Astrocyte (in vitro differentiated cells and primary cell): ENCODE data around the gene TSFM. TPM values are rescaled to one million over a fixed set of nuclear protein-coding genes. Genes with fewer than 3 reads are reported as not detected.

Experiments used
- DNase-seq: peaks from one replicate; pipeline ENCODE4 v3.0.0-alpha.2; 2010; ENCODE audit warnings: low read depth
- FAIRE-seq: peaks from 2 replicates; lab custom pipeline; 2011; peaks lifted over from hg19 to GRCh38; lab: Jason Lieb, UNC
- H2AFZ ChIP-seq: 2 replicates; pipeline ENCODE4 v1.6.0; 2012; ENCODE audit warnings: low read depth, low read length, inconsistent platforms
- H3K27ac ChIP-seq: 2 replicates; pipeline ENCODE4 v1.5.1; 2011; ENCODE audit warnings: low read depth, low read length, inconsistent platforms
- H3K27me3 ChIP-seq: 2 replicates; pipeline ENCODE4 v1.6.0; 2011; ENCODE audit warnings: low read length, inconsistent platforms; ENCODE audit not compliant: insufficient read depth
- H3K36me3 ChIP-seq: 2 replicates; pipeline ENCODE4 v1.5.1; 2011; ENCODE audit warnings: low read length, inconsistent platforms; ENCODE audit not compliant: insufficient read depth
- H3K4me1 ChIP-seq: 2 replicates; pipeline ENCODE4 v1.5.1; 2011; ENCODE audit warnings: low read length, inconsistent platforms; ENCODE audit not compliant: insufficient read depth
- H3K4me2 ChIP-seq: 2 replicates; pipeline ENCODE4 v1.6.0; 2012; ENCODE audit warnings: low read length, inconsistent platforms
- H3K4me3 ChIP-seq: 2 replicates; pipeline ENCODE4 v1.5.1; 2011; ENCODE audit warnings: low read depth, mild to moderate bottlenecking, low read length, inconsistent platforms; ENCODE audit not compliant: insufficient read depth
- H3K79me2 ChIP-seq: 2 replicates; pipeline ENCODE4 v1.6.0; 2012; ENCODE audit warnings: mild to moderate bottlenecking, low read length, inconsistent platforms; ENCODE audit not compliant: insufficient read depth
- H3K9ac ChIP-seq: 2 replicates; pipeline ENCODE4 v1.6.0; 2012; ENCODE audit warnings: mild to moderate bottlenecking, low read length, inconsistent platforms
- H3K9me3 ChIP-seq: 2 replicates; pipeline ENCODE4 v1.5.1; 2012; ENCODE audit warnings: low read depth, mild to moderate bottlenecking, low read length, inconsistent platforms; ENCODE audit not compliant: insufficient read depth
- H4K20me1 ChIP-seq: 2 replicates; pipeline ENCODE4 v1.6.0; 2012; ENCODE audit warnings: low read length, inconsistent platforms; ENCODE audit not compliant: insufficient read depth
- H3K27ac Mint-ChIP-seq: one replicate; pipeline ENCODE4 v1.8.0; 2021; ENCODE audit warnings: mild to moderate bottlenecking, mixed read lengths; ENCODE audit not compliant: unreplicated experiment
- H3K27me3 Mint-ChIP-seq: one replicate; pipeline ENCODE4 v1.8.0; 2021; ENCODE audit warnings: low read depth, mixed read lengths; ENCODE audit not compliant: unreplicated experiment
- H3K36me3 Mint-ChIP-seq: one replicate; pipeline ENCODE4 v1.8.0; 2021; ENCODE audit warnings: low read depth, mixed read lengths; ENCODE audit not compliant: unreplicated experiment
- H3K4me1 Mint-ChIP-seq: one replicate; pipeline ENCODE4 v1.8.0; 2021; ENCODE audit warnings: low read depth, mixed read lengths; ENCODE audit not compliant: unreplicated experiment
- H3K4me3 Mint-ChIP-seq: one replicate; pipeline ENCODE4 v1.8.0; 2021; ENCODE audit warnings: mild to moderate bottlenecking, moderate library complexity, mixed read lengths; ENCODE audit not compliant: unreplicated experiment
- H3K9me3 Mint-ChIP-seq: one replicate; pipeline ENCODE4 v1.8.0; 2021; ENCODE audit warnings: mild to moderate bottlenecking, mixed read lengths; ENCODE audit not compliant: unreplicated experiment
- CTCF ChIP-seq: IDR thresholded peaks from 2 replicates; pipeline ENCODE4 v1.5.1; 2011; ENCODE audit warnings: low read depth, mild to moderate bottlenecking, inconsistent platforms, low read length, moderate library complexity; ENCODE audit not compliant: insufficient read depth
- EZH2 ChIP-seq: IDR thresholded peaks from 2 replicates; pipeline ENCODE4 v1.6.1; 2012; ENCODE audit warnings: mild to moderate bottlenecking, low read length, inconsistent platforms; ENCODE audit not compliant: insufficient read depth
- total RNA-seq: library from RNA; stranded (reverse); gene quantifications from 2 replicates; pipeline ENCODE4 v1.2.1, GENCODE V29; 2021

The TSFM gene
- total RNA-seq, 1 donor from 2014 or later: 26.6 TPM

GRCh38 chr12:57753756-57754337, 28.7 kb upstream of the TSFM start:
- TF ChIP-seq CTCF (no peak), EZH2 (no peak)
- Histone ChIP-seq H3K9ac (no peak overlapping the region), H3K79me2 (peaks cover 33% of the 10 kb centered on the region), H3K4me1 (peaks cover 21% of the 10 kb centered on the region), H3K9me3 (no peaks in the 10 kb centered on the region), H4K20me1 (peaks cover 16% of the 10 kb centered on the region), H3K36me3 (peaks cover 12% of the 10 kb centered on the region), H3K4me2 (peak overlapping the region; percentile 82), H2AFZ (no peak overlapping the region), H3K4me3 (no peak overlapping the region), H3K27ac (no peak overlapping the region), H3K27me3 (peaks cover 11% of the 10 kb centered on the region)
- FAIRE-seq (no peak), DNase-seq (no peak)
- peak overlapping the region; percentile 87 for H3K4me3 Mint-ChIP-seq
- H3K36me3 Mint-ChIP-seq: peaks cover 22% of the 10 kb centered on the region
- H3K9me3 Mint-ChIP-seq: no peaks in the 10 kb centered on the region
- H3K27me3 Mint-ChIP-seq: peaks cover 4% of the 10 kb centered on the region
- H3K4me1 Mint-ChIP-seq: peaks cover 27% of the 10 kb centered on the region
- H3K27ac Mint-ChIP-seq: peak overlapping the region; percentile 79

- DNase-seq (no peak), FAIRE-seq (no peak)
- Mint-ChIP-seq H3K9me3 (no peaks in the 10 kb centered on the region), H3K4me1 (peaks cover 27% of the 10 kb centered on the region), H3K4me3 (peak within 1 kb of the TSS; percentile 87), H3K36me3 (peaks cover 20% of the 10 kb centered on the region), H3K27me3 (peaks cover 4% of the 10 kb centered on the region), H3K27ac (peak within 1 kb of the TSS; percentile 79)
- Histone ChIP-seq H2AFZ (peak within 1 kb of the TSS; percentile 13), H3K9ac (peak within 1 kb of the TSS; percentile 41), H3K9me3 (no peaks in the 10 kb centered on the region), H3K4me1 (peaks cover 21% of the 10 kb centered on the region), H3K36me3 (peaks cover 10% of the 10 kb centered on the region), H3K27ac (no peak within 1 kb of the TSS), H3K79me2 (peaks cover 26% of the 10 kb centered on the region), H3K4me2 (peak within 1 kb of the TSS; percentile 82), H4K20me1 (peaks cover 16% of the 10 kb centered on the region), H3K27me3 (peaks cover 11% of the 10 kb centered on the region), H3K4me3 (peak within 1 kb of the TSS; percentile 50)
- TF ChIP-seq EZH2 (no peak), CTCF (no peak)
Measured at GRCh38 chr12:57754411-57755193, 28.0 kb upstream of the TSFM start, which contains the start of gene MARCHF9. TSS of gene MARCHF9 (plus strand) at chr12:57755103. CDS start at chr12:57755529, 426 bp downstream.

- peaks cover 21% of the 10 kb centered on the region for H4K20me1 ChIP-seq
- peaks cover 11% of the 10 kb centered on the region for H3K27me3 ChIP-seq
- no peak for TF ChIP-seq CTCF
- TF ChIP-seq EZH2: no peak
- H2AFZ ChIP-seq: no peak overlapping the region
- no peaks in the 10 kb centered on the region for H3K9me3 ChIP-seq
- FAIRE-seq (no peak), DNase-seq (no peak)
- H3K36me3 ChIP-seq: peaks cover 8% of the 10 kb centered on the region
- H3K9me3 Mint-ChIP-seq: no peaks in the 10 kb centered on the region
- no peak overlapping the region for H3K27ac ChIP-seq
- H3K4me1 Mint-ChIP-seq: peaks cover 27% of the 10 kb centered on the region
- no peak overlapping the region for H3K4me3 Mint-ChIP-seq
- peak overlapping the region; percentile 82 for H3K4me2 ChIP-seq
- no peak overlapping the region for H3K27ac Mint-ChIP-seq
- peak overlapping the region; percentile 31 for H3K4me3 ChIP-seq
- peaks cover 20% of the 10 kb centered on the region for H3K36me3 Mint-ChIP-seq
- H3K27me3 Mint-ChIP-seq: peaks cover 4% of the 10 kb centered on the region
- H3K4me1 ChIP-seq: peaks cover 21% of the 10 kb centered on the region
- no peak overlapping the region for H3K9ac ChIP-seq
- peaks cover 21% of the 10 kb centered on the region for H3K79me2 ChIP-seq
Measured at GRCh38 chr12:57755194-57755453, 27.5 kb upstream of the TSFM start.
